Cardiac muscle cell (in vitro differentiated cells and primary cell): ENCODE measurements around the gene ABR. TPM values are rescaled to one million over a fixed set of nuclear protein-coding genes. Genes with fewer than 3 reads are reported as not detected.
"Not testable (repeated sequence)": the region's sequence is repeated elsewhere in the genome, so short reads cannot be mapped to it uniquely, and the experiment has no call there.

Source experiments
- DNase-seq, 2 donors: peaks; one replicate each; pipeline versions ENCODE4 v3.0.0 to v3.0.0-alpha.2; 2010 to 2017; ENCODE audit warnings: low read depth in 1 of 2, low spot score in 1 of 2
- H3K27ac ChIP-seq: fragments of 200-600 bp; sonication (generic); 2 replicates; pipeline ENCODE4 v1.5.1; 2016
- H3K27me3 ChIP-seq: fragments of 200-600 bp; sonication (generic); 2 replicates; pipeline ENCODE4 v1.6.0; 2016; ENCODE audit warnings: control low read depth
- H3K36me3 ChIP-seq: fragments of 200-600 bp; sonication (generic); 2 replicates; pipeline ENCODE4 v1.5.1; 2016; ENCODE audit warnings: control low read depth
- H3K4me1 ChIP-seq: fragments of 200-600 bp; sonication (generic); 2 replicates; pipeline ENCODE4 v1.8.1; 2017; ENCODE audit warnings: low read depth, mild to moderate bottlenecking, mixed run types
- H3K4me3 ChIP-seq: fragments of 200-600 bp; sonication (generic); 2 replicates; pipeline ENCODE4 v1.5.1; 2016; ENCODE audit warnings: mild to moderate bottlenecking
- H3K9me3 ChIP-seq: fragments of 200-600 bp; sonication (generic); 2 replicates; pipeline ENCODE4 v1.5.1; 2017; ENCODE audit warnings: low read depth, mild to moderate bottlenecking, control low read depth
- polyA plus RNA-seq: library from polyadenylated mRNA; unstranded; fragments of >200 nt; fragmentation: Nextera tagmentation; extraction: Ambion mirVana; gene quantifications from 2 replicates; pipeline ENCODE4 v1.2.1, GENCODE V29; 2016
- total RNA-seq: library from RNA; depleted of rRNA; stranded (reverse); fragments of >200 nt; gene quantifications from 2 replicates; pipeline ENCODE4 v1.2.3, GENCODE V29; 2016
- TF ChIP-seq, protein P1 (sequence below): IDR thresholded peaks from 2 replicates; pipeline ENCODE4 v1.5.1; 2012; ENCODE audit warnings: low read depth, mild to moderate bottlenecking, low read length

Gene ABR
- total and polyA plus RNA-seq, 2 experiments from 2014 or later = 23.5 to 67.5 TPM

DNA sequence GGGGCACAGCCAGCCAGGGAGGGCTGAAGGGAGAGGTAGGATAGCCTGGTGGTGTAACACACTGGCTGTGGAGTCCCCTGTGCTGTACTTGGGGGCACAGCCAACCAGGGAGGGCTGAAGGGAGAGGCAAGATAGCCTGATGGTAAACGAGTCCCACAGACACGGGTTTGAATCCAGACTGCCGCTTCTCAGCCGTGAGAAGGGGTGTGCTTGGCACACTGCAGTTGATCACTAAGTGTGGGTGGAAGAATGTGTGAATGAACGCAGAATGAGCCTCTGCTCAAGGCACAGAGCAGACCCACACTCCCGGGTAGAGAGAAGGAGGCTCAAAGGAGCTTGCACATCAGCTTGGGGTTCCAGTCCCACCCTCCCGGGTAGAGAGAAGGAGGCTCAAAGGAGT, 111.4 kb downstream of the ABR start:
- Histone ChIP-seq H3K27me3 (no peaks in the 10 kb centered on the region), H3K27ac (no peak overlapping the region), H3K4me1 (no peaks in the 10 kb centered on the region), H3K4me3 (no peak overlapping the region), H3K36me3 (peaks cover 6% of the 10 kb centered on the region), H3K9me3 (no peaks in the 10 kb centered on the region)
- DNase-seq = no peak
- TF ChIP-seq, protein P1, sequence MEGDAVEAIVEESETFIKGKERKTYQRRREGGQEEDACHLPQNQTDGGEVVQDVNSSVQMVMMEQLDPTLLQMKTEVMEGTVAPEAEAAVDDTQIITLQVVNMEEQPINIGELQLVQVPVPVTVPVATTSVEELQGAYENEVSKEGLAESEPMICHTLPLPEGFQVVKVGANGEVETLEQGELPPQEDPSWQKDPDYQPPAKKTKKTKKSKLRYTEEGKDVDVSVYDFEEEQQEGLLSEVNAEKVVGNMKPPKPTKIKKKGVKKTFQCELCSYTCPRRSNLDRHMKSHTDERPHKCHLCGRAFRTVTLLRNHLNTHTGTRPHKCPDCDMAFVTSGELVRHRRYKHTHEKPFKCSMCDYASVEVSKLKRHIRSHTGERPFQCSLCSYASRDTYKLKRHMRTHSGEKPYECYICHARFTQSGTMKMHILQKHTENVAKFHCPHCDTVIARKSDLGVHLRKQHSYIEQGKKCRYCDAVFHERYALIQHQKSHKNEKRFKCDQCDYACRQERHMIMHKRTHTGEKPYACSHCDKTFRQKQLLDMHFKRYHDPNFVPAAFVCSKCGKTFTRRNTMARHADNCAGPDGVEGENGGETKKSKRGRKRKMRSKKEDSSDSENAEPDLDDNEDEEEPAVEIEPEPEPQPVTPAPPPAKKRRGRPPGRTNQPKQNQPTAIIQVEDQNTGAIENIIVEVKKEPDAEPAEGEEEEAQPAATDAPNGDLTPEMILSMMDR = no peak

DNA sequence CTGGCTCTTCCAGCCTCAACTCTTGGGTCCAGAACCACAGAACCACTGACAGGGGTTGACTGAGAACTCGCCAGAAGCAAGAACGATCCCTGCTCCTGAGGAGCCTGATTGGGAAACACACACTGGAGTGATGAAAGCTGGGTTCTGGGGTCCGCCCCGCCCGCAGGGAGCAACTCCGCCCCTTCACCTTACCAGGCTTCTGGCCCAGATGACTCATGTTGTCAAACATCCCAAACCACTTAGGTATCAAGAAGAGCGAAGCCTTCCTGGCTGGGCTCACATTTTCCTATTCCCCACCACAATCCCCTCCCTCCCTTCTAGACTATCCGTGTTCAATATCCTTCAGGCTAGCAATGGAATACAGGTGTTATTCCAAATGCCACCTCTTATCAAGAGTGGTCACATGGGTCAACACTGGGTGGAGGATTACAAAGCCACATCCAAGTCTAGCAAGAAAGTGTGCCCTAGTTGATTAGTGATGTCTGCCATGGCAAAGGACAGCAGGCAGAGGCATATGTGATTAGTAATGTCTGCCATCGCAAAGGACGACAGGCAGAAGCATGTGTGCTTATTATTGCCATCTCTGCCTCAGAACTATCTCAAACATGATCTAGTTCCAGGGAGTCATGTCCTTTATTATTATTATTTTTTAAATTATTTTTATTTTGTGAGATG, 112.4 kb downstream of the ABR start:
- peak in 1 of 2 donors; percentile 68 for DNase-seq
- TF ChIP-seq, protein P1 = no peak
- Histone ChIP-seq H3K27me3 (no peaks in the 10 kb centered on the region), H3K4me1 (no peaks in the 10 kb centered on the region), H3K9me3 (no peaks in the 10 kb centered on the region), H3K36me3 (peaks cover 6% of the 10 kb centered on the region), H3K4me3 (no peak overlapping the region), H3K27ac (no peak overlapping the region)

DNA sequence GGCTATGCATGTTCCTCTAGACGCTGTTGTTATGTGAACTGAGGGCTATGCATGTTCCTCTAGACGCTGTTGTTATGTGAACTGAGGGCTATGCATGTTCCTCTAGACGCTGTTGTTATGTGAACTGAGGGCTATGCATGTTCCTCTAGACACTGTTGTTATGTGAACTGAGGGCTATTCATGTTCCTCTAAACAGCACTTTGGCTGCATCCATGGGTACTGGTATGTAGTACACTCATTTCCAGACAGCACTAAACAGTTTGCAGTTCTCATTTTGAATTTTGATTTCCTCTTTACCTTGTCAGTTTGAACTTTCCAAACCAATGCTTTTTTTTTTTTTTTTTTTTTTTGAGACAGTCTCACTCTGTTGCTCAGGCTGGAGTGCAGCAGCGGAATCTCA, 114.4 kb downstream of the ABR start:
- not testable (repeated sequence) for H3K36me3 ChIP-seq, DNase-seq

DNA sequence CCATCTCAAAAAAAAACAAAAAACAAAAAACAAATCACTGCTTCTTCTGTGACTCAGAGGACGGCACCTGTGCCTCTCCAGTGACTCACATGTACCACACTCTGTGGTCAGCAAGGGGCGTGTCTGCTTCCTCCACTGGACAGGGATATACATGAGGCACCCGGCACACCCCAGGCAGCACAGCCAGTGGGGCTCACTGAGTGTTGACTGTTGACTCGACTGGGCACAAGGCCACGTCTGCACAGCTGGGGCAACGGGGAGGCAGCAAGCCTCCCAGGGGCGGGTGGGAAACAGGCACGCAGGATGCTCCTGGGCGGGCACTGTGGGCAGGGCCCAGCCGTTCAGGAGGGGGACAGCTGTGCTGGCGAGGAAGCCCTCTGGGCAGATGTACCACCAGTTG, 118.8 kb downstream of the ABR start:
- TF ChIP-seq, protein P1 = no peak
- Histone ChIP-seq H3K27ac (no peak overlapping the region), H3K9me3 (no peaks in the 10 kb centered on the region), H3K36me3 (peaks cover 15% of the 10 kb centered on the region), H3K4me3 (no peak overlapping the region), H3K27me3 (no peaks in the 10 kb centered on the region), H3K4me1 (no peaks in the 10 kb centered on the region)
- peak in 1 of 2 donors; percentile 93 for DNase-seq

More for the DNA sequence above, 114.4 kb downstream of the ABR start:
- H3K4me3 ChIP-seq, H3K4me1 ChIP-seq, H3K27me3 ChIP-seq, H3K27ac ChIP-seq, H3K9me3 ChIP-seq: not testable (repeated sequence)

DNA sequence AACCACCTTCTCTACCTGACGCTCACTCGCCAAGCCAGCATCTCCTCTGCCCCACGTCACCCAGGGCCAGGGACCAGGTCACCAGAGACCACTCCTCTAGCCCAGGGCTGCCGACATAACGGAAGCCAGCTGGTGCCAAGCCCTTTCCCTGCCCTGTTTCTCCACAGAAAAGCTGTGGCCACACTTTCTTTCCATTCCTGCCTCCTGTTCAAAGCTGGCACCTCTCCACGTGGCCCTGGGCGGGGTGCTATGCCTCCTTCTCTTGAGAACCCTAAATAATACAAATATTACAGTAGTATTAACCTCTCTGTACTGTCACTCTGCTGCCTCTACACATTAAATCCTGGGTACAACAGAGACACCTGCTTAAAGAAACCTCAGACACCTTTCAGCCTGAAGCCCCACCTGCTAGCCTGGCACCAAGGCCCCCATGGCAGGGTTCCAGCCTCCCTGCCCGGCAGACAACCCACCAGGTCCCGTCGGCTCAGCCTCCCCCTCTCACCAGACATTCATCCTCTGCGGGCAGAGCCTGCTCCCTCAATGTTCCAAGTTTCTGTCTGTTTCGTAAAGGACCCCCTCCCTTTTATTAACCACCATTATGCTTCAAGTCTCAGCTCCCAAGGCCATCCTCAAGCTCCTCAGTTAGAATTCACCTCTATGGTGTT, 120.5 kb downstream of the ABR start:
- Histone ChIP-seq H3K36me3 (peaks cover 15% of the 10 kb centered on the region), H3K4me1 (no peaks in the 10 kb centered on the region), H3K9me3 (no peaks in the 10 kb centered on the region), H3K27me3 (no peaks in the 10 kb centered on the region), H3K27ac (no peak overlapping the region), H3K4me3 (no peak overlapping the region)
- TF ChIP-seq, protein P1 = no peak
- DNase-seq = no peak

DNA sequence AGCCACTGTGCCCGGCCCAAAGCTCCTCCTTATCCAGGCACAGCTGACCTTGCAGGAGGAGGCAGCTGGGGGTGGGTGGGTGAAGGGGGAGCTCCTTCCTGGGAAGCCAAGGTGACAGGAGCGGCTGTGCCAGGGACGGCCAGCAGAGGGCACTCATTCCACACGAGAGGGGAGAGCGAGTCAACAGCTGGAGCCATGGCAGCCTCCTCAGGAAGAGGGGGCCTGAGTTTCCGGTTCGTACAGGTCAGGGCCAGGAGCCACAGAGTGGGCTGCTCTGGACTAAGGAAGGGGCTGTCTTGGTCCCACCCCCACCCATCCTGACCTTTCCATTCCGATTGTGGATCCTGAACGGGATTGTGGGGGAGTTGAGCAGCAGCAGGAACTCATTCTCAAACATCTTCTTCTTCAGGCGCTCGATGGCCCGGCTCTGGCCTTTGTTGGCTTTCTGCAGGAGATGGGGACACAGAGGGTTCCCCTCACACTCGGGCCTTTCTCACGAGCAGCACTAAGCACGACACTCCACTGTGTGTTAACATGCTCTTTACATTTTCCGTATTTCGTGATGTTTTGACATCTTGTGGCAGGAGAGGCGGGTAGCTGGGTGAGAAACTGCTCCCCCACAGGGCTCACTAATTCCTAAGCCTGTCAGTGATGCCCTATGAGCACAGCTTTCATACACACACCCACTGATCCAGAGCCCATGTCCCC, 121.2 kb downstream of the ABR start:
- TF ChIP-seq, protein P1 = peak; percentile 34
- Histone ChIP-seq H3K4me3 (no peak overlapping the region), H3K36me3 (peaks cover 18% of the 10 kb centered on the region), H3K4me1 (no peaks in the 10 kb centered on the region), H3K27ac (no peak overlapping the region), H3K27me3 (no peaks in the 10 kb centered on the region), H3K9me3 (no peaks in the 10 kb centered on the region)
- DNase-seq = peak in 1 of 2 donors; percentile 47
